Skeletal muscle cell (primary cell): ENCODE results near the gene TRA2A.
"Not testable (repeated sequence)": the region's sequence is repeated elsewhere in the genome, so short reads cannot be mapped to it uniquely, and the experiment has no call there.

ENCODE experiments used
- DNase-seq: peaks from one replicate; pipeline ENCODE4 v3.0.0-alpha.2; 2010; ENCODE audit warnings: low read depth
- H3K4me3 ChIP-seq: 2 replicates; pipeline ENCODE4 v1.5.1; 2011; ENCODE audit warnings: low read depth, mild to moderate bottlenecking, control low read depth, low read length, moderate library complexity

The TRA2A gene

GRCh38 chr7:23514755-23515154 is 17.0 kb downstream of the TRA2A start:
- DNase-seq: no peak
- H3K4me3 ChIP-seq: no peak overlapping the region

- DNase-seq, H3K4me3 ChIP-seq: not testable (repeated sequence)
These were observed 18.0 kb downstream of the TRA2A start for GRCh38 chr7:23513746-23514145.

- DNase-seq: no peak
- no peak overlapping the region for H3K4me3 ChIP-seq
These were observed 37.8 kb downstream of the TRA2A start for GRCh38 chr7:23494009-23494408.

- H3K4me3 ChIP-seq: no peak overlapping the region
- no peak for DNase-seq
These were observed 40.3 kb downstream of the TRA2A start for GRCh38 chr7:23491502-23491901.

- peak overlapping the region; percentile 41 for H3K4me3 ChIP-seq
- no peak for DNase-seq
These were observed 41.2 kb downstream of the TRA2A start for GRCh38 chr7:23490357-23491135.

- H3K4me3 ChIP-seq, DNase-seq: not testable (repeated sequence)
These were observed 43.1 kb downstream of the TRA2A start for GRCh38 chr7:23488714-23489113.

GRCh38 chr7:23487670-23488069 is 44.1 kb downstream of the TRA2A start:
- DNase-seq: no peak
- H3K4me3 ChIP-seq: no peak overlapping the region

GRCh38 chr7:23486002-23486773 is 45.6 kb downstream of the TRA2A start:
- DNase-seq: no peak
- no peak overlapping the region for H3K4me3 ChIP-seq

- H3K4me3 ChIP-seq: no peak overlapping the region
- no peak for DNase-seq
These were observed 49.1 kb downstream of the TRA2A start for GRCh38 chr7:23482686-23483085.

- H3K4me3 ChIP-seq: no peak overlapping the region
- no peak for DNase-seq
These were observed 53.6 kb downstream of the TRA2A start for GRCh38 chr7:23477962-23478866.

GRCh38 chr7:23477157-23477499 is 54.7 kb downstream of the TRA2A start:
- no peak for DNase-seq
- H3K4me3 ChIP-seq: no peak overlapping the region

- no peak for DNase-seq
- H3K4me3 ChIP-seq: no peak overlapping the region
These were observed 55.3 kb downstream of the TRA2A start for GRCh38 chr7:23476286-23477156.

- DNase-seq: no peak
- no peak overlapping the region for H3K4me3 ChIP-seq
These were observed 56.3 kb downstream of the TRA2A start for GRCh38 chr7:23475576-23475839.

GRCh38 chr7:23474829-23475575 is 56.8 kb downstream of the TRA2A start:
- no peak for DNase-seq
- H3K4me3 ChIP-seq: peak overlapping the region; percentile 70

GRCh38 chr7:23474094-23474828 is 57.5 kb downstream of the TRA2A start:
- DNase-seq: peak; percentile 91
- peak overlapping the region; percentile 70 for H3K4me3 ChIP-seq

- peak overlapping the region; percentile 70 for H3K4me3 ChIP-seq
These were observed 58.0 kb downstream of the TRA2A start for GRCh38 chr7:23473844-23474093.

GRCh38 chr7:23472956-23473843 is 58.6 kb downstream of the TRA2A start:
- DNase-seq: no peak
- H3K4me3 ChIP-seq: peak overlapping the region; percentile 70

More at GRCh38 chr7:23473844-23474093, 58.0 kb downstream of the TRA2A start:
- no peak for DNase-seq
